ENCODE data around the gene SERPINB12.

The SERPINB12 gene

DNA sequence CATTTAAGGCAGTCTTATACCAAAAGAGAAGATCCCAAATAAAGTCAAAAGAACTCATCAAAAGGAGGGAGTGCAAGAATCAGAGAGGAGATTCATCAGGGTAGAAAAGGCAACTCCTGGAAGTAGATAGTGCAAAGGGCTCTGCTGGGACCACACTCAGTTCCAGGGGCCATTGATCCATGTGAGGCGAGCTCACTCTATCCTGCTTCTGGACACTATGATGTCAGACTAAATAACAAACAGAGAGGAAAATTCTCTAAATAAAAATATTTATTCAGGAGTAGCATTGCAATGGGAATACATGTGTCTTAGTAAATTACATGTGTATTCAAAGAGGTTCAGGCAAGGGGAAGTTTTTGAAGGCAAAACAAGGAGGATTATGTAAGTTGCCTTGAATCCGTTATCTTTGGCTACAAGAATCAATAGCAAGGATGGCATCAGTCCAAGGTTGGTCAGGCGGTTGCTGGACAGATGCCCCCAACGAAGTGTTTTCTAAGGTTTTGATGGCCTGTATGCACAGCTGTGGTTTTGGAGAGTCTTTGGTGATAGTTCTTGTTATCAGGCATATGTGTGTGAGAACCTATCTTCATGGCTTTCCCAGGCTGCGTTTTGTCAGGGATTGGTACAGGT lies 13.2 kb upstream of the SERPINB12 start:
- H3K4me1 Mint-ChIP-seq = no peaks in the 10 kb centered on the region
- no peaks in the 10 kb centered on the region for H3K9me3 Mint-ChIP-seq
- ATAC-seq = no peak
- H3K36me3 Mint-ChIP-seq = no peaks in the 10 kb centered on the region
- no peak overlapping the region for H3K27ac Mint-ChIP-seq
- H3K4me3 Mint-ChIP-seq = no peak overlapping the region
- no peaks in the 10 kb centered on the region for H3K27me3 Mint-ChIP-seq

GRCh38 chr18:63532471-63532870 lies 9.7 kb upstream of the SERPINB12 start:
- no peaks in the 10 kb centered on the region for H3K9me3 Mint-ChIP-seq
- no peak overlapping the region for H3K27ac Mint-ChIP-seq
- no peaks in the 10 kb centered on the region for H3K4me1 Mint-ChIP-seq
- no peak overlapping the region for H3K4me3 Mint-ChIP-seq
- no peaks in the 10 kb centered on the region for H3K27me3 Mint-ChIP-seq
- ATAC-seq = no peak
- H3K36me3 Mint-ChIP-seq = no peaks in the 10 kb centered on the region

- no peaks in the 10 kb centered on the region for H3K9me3 Mint-ChIP-seq
- no peaks in the 10 kb centered on the region for H3K36me3 Mint-ChIP-seq
- H3K4me3 Mint-ChIP-seq = no peak overlapping the region
- no peak overlapping the region for H3K27ac Mint-ChIP-seq
- peaks cover 8% of the 10 kb centered on the region for H3K27me3 Mint-ChIP-seq
- no peak for ATAC-seq
- H3K4me1 Mint-ChIP-seq = no peaks in the 10 kb centered on the region
These were observed 7.6 kb upstream of the SERPINB12 start for GRCh38 chr18:63534615-63535014.

DNA sequence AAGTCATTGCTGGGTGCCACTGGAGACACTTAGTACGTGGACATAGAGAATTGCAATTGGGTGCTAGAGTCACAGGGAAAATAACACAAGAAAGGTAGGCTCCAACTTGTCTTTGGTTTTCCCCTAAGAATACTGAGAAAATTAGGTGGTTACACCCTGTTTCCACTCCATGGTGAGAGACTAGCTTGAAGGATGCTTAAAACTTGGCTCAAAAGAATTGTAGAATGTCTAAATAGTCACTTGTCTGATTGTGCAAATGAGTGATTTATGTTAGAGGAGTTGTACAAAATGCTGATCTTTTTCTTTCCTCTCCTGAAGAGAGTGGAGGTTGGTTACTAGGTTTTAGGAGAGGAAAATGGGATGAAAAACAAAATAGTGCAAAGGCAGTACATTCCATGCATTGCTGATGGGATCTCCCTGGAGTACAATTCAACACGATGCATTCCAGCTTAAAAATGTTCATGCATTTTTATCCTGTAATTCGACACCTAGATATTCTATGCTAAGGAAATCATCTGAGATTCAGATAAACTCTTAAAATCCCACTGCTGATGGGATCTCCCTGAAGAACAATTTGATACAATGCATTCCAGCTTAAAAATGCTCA lies 2.2 kb upstream of the SERPINB12 start:
- Mint-ChIP-seq H3K4me3 (no peak overlapping the region), H3K36me3 (no peaks in the 10 kb centered on the region), H3K27me3 (peaks cover 8% of the 10 kb centered on the region), H3K27ac (no peak overlapping the region), H3K9me3 (no peaks in the 10 kb centered on the region), H3K4me1 (no peaks in the 10 kb centered on the region)
- ATAC-seq = no peak

DNA sequence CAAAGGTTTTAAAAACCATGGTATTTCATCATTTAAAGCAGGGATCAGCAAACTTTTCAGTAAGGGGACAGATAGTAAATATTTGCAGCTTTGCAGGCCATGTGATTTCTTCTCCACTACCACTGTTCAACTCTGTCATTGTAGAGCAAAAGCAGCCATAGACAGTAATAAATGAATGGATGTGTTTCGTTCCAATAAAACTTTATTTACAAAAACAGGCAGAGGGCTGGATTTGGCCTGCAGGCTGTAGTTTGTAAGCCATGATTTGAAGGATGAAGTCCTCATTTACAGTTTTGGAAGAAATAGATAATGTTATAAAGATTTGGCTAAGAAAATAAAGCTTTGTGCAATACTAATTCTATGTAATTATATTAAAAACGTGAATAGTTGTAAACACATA lies 1.8 kb downstream of the SERPINB12 start:
- ATAC-seq = no peak
- Mint-ChIP-seq H3K27me3 (peaks cover 15% of the 10 kb centered on the region), H3K9me3 (no peaks in the 10 kb centered on the region), H3K36me3 (no peaks in the 10 kb centered on the region), H3K4me1 (no peaks in the 10 kb centered on the region), H3K4me3 (no peak overlapping the region), H3K27ac (no peak overlapping the region)

GRCh38 chr18:63545000-63545399 lies 2.8 kb downstream of the SERPINB12 start:
- no peaks in the 10 kb centered on the region for H3K4me1 Mint-ChIP-seq
- no peaks in the 10 kb centered on the region for H3K9me3 Mint-ChIP-seq
- no peak for ATAC-seq
- no peaks in the 10 kb centered on the region for H3K36me3 Mint-ChIP-seq
- H3K4me3 Mint-ChIP-seq = no peak overlapping the region
- no peak overlapping the region for H3K27ac Mint-ChIP-seq
- peaks cover 15% of the 10 kb centered on the region for H3K27me3 Mint-ChIP-seq

DNA sequence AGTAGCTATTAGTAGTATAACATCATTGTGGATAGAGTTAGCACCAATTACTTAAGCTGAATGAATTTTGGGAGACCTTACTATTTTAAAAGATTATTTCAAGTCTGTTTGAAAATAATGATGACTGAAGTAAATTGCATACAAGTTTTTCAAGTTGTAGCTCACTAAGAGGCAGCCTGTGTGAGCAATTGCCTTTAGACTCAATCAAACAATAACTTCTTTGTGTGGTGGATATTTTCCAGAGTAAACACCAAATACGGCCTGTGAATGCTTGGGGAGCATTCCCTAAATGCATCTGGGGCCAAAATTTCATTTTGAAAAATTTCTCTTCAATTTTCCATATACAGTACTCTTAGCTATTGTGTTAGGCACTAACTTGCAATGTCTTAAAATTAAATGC lies 7.9 kb downstream of the SERPINB12 start:
- no peak overlapping the region for H3K4me3 Mint-ChIP-seq
- ATAC-seq = no peak
- no peaks in the 10 kb centered on the region for H3K36me3 Mint-ChIP-seq
- no peaks in the 10 kb centered on the region for H3K4me1 Mint-ChIP-seq
- no peaks in the 10 kb centered on the region for H3K9me3 Mint-ChIP-seq
- no peak overlapping the region for H3K27ac Mint-ChIP-seq
- peaks cover 15% of the 10 kb centered on the region for H3K27me3 Mint-ChIP-seq

- no peaks in the 10 kb centered on the region for H3K9me3 Mint-ChIP-seq
- no peak for ATAC-seq
These were observed 9.6 kb downstream of the SERPINB12 start for GRCh38 chr18:63551769-63552168.

DNA sequence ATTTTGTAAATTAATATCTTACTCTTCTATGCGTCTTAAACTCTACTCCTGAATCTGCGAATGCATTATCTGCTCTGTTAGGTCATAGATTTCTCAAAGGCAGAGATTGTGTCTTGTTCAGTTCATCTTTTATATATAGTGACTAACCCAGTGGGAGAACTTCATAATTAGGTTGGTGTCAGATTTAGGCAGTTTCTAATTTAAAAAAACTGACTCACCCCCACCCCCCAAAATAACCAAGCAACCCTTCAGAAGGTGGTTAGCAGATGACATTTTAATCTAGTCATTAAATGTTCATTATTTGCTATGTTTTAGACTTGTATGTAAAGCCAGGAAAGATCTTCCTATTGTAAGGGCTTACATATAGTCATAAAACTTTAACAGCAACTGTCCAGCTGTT lies 10.4 kb downstream of the SERPINB12 start:
- Mint-ChIP-seq H3K4me3 (no peak overlapping the region), H3K27ac (no peak overlapping the region), H3K36me3 (no peaks in the 10 kb centered on the region), H3K4me1 (no peaks in the 10 kb centered on the region), H3K9me3 (no peaks in the 10 kb centered on the region), H3K27me3 (peaks cover 8% of the 10 kb centered on the region)
- no peak for ATAC-seq

More at GRCh38 chr18:63551769-63552168, 9.6 kb downstream of the SERPINB12 start:
- no peak overlapping the region for H3K4me3 Mint-ChIP-seq
- no peak overlapping the region for H3K27ac Mint-ChIP-seq
- H3K27me3 Mint-ChIP-seq = peaks cover 12% of the 10 kb centered on the region
- H3K4me1 Mint-ChIP-seq = no peaks in the 10 kb centered on the region
- no peaks in the 10 kb centered on the region for H3K36me3 Mint-ChIP-seq

DNA sequence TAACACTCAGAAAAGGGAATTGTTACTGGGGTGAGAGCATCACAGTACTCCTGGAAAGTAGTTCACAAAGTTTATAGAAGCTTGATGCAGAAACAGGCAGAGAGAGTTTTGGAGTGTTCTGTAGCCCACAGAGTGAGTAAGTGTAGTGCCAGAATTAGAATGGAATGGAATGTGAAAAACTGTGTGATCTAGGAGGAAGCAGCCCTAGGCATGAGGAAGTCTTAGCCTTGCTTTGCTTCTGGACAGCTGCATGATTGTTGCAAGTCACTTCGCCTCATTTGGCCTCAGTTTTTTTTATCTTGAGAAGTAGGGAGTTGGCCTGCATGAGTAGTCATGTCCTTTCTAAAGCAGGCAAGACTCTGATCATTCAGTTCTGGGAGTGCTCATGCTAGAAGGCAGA lies 10.9 kb downstream of the SERPINB12 start:
- Mint-ChIP-seq H3K4me1 (no peaks in the 10 kb centered on the region), H3K27me3 (peaks cover 3% of the 10 kb centered on the region), H3K27ac (no peak overlapping the region), H3K4me3 (no peak overlapping the region), H3K9me3 (no peaks in the 10 kb centered on the region), H3K36me3 (no peaks in the 10 kb centered on the region)
- no peak for ATAC-seq

DNA sequence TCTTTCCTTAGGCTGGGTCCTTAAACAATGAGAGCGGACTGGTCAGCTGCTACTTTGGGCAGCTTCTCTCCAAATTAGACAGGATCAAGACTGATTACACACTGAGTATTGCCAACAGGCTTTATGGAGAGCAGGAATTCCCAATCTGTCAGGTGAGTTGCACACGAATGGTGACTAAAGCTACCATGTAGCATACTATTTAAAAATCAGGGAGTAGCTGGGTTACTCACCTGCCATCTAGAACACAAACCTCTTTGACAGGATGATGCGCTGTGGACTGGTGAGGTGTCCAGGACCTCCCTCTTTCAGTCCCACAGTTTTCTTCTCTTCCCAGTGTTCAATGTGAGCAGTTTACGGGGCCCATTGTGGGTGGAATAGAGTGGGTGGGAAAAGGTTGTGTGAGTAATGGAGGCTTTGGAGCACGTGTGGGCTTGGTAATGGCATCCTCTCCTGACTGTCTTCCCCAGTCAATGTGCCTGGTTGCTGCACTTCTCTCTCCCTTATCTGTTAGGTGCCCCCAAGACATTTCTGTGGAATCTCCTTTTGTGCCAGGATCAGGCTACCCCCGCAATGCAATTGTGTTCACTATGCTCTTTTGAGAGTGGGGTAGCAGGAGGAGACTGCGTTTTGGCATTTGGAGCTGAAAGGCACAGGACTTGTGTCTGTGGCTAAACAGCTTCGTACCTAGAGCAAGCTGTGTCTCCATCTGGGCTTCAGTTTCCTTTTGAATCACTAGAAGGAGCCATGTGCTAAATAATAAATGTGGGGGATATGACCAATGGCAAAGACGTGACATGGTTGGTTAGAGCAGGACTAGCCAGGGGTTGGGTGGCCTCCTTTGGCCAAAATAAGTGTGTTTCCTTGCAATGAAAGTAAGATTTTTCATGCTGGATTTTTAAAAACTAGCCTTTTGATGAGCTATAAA lies 17.7 kb downstream of the SERPINB12 start:
- Mint-ChIP-seq H3K9me3 (no peaks in the 10 kb centered on the region), H3K27ac (no peak overlapping the region), H3K4me3 (no peak overlapping the region), H3K27me3 (peaks cover 10% of the 10 kb centered on the region), H3K36me3 (no peaks in the 10 kb centered on the region), H3K4me1 (peaks cover 13% of the 10 kb centered on the region)
- no peak for ATAC-seq

DNA sequence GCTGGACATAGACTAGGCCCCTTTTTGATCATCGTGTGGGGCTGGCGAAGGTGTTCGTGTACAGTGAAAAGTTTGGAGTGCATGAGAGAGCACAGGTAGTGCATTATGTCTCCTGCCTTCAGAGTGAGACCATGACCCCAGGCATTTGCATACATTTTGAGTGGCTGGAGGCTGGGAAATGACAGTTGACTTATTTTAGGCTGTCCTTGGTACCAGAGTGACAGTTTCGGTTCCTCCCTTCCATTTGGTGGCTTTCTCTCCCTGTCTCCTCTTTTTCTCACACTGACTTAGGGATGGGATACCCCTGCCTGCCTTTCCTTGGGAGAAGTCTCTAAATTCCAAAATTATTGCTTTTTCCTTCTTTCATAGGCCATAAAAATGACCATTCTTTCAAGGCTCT lies 20.1 kb downstream of the SERPINB12 start:
- no peak for ATAC-seq
- Mint-ChIP-seq H3K4me1 (peaks cover 13% of the 10 kb centered on the region), H3K27ac (no peak overlapping the region), H3K36me3 (no peaks in the 10 kb centered on the region), H3K4me3 (no peak overlapping the region), H3K27me3 (peaks cover 10% of the 10 kb centered on the region), H3K9me3 (no peaks in the 10 kb centered on the region)

DNA sequence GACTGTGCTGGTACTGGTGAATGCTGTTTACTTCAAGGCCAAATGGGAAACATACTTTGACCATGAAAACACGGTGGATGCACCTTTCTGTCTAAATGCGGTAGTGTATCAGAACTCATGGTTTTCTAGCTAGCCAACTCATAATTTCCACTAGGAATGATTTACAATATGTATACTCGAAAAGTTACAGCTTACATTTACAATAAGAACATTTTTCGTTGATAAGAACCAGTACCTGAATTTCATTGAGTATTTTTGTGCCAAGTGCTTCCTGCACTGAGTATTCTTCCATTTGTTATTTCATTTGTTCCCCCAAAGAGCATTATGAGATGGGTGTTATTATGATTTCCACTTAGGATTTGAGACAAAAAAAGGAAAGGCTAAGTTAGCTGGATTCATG lies 21.9 kb downstream of the SERPINB12 start:
- ATAC-seq = no peak
- Mint-ChIP-seq H3K27me3 (peaks cover 20% of the 10 kb centered on the region), H3K4me1 (peaks cover 13% of the 10 kb centered on the region), H3K4me3 (no peak overlapping the region), H3K9me3 (no peaks in the 10 kb centered on the region), H3K36me3 (no peaks in the 10 kb centered on the region), H3K27ac (no peak overlapping the region)

DNA sequence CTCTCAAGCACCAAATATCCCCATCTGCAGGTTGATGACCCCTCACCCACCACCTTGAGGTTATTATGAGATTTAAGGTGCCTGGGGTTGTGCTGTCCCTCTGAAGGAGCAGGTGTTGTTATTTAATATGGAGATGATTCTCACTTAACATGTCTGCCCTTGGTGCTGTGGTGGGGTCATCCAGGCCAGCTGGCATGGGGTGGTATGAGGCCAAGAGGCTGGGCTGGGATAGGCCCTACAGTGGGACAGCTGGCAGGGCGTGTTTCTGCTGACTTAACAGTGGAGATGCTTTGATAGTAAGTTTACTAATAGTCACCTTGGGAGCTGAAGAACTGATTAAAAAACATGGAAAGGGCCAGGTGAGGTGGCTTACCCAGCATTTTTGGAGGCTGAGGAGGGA lies 22.4 kb downstream of the SERPINB12 start:
- no peak for ATAC-seq
- Mint-ChIP-seq H3K36me3 (no peaks in the 10 kb centered on the region), H3K27me3 (peaks cover 17% of the 10 kb centered on the region), H3K9me3 (no peaks in the 10 kb centered on the region), H3K4me3 (no peak overlapping the region), H3K4me1 (peaks cover 13% of the 10 kb centered on the region), H3K27ac (no peak overlapping the region)

DNA sequence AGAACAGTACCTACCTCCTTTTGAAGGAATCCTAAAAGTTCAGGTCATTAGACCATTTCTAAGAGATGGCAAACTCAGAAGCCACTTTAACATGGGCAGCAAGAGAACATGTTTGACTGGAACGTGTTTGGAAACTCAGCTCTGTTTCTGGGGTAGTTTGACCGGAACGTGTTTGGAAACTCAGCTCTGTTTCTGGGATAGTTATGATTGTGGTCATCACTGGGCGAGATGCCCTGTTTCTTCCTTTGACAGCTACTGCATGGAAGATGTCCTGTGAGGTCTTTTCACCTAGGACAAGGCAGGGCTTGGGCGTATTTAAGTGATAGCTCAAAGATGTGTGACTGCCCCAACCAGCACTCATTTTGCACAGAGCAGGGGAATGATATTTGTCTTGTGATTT lies 25.1 kb downstream of the SERPINB12 start:
- H3K9me3 Mint-ChIP-seq = no peaks in the 10 kb centered on the region
- H3K4me3 Mint-ChIP-seq = no peak overlapping the region
- no peaks in the 10 kb centered on the region for H3K36me3 Mint-ChIP-seq
- ATAC-seq = no peak
- peaks cover 7% of the 10 kb centered on the region for H3K4me1 Mint-ChIP-seq
- no peak overlapping the region for H3K27ac Mint-ChIP-seq
- H3K27me3 Mint-ChIP-seq = peaks cover 41% of the 10 kb centered on the region

DNA sequence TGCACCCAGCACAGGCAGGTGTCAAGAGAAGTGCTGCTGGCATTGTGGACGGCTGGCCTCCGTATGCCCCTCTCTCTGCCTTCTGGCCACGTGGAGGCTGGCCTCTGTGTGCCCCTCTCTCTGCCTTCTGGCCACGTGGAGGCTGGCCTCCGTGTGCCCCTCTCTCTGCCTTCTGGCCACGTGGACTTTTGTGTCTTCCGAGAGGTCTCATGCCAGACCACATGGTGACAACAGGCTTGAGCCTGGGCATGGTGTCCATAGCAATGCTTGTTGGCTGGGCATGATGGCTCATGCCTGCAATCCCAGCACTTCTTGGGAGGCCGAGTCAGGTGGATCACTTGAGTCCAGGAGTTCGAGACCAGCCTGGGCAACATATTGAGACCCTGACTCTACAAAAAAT lies 25.7 kb downstream of the SERPINB12 start:
- Mint-ChIP-seq H3K4me3 (no peak overlapping the region), H3K27me3 (peaks cover 46% of the 10 kb centered on the region), H3K27ac (no peak overlapping the region), H3K36me3 (no peaks in the 10 kb centered on the region), H3K4me1 (peaks cover 2% of the 10 kb centered on the region), H3K9me3 (no peaks in the 10 kb centered on the region)
- ATAC-seq = no peak
